ENCODE measurements around the gene MBD4.
A peak's percentile ranks its signal among the peaks of the same experiment; 100 is the strongest.

Gene MBD4

DNA sequence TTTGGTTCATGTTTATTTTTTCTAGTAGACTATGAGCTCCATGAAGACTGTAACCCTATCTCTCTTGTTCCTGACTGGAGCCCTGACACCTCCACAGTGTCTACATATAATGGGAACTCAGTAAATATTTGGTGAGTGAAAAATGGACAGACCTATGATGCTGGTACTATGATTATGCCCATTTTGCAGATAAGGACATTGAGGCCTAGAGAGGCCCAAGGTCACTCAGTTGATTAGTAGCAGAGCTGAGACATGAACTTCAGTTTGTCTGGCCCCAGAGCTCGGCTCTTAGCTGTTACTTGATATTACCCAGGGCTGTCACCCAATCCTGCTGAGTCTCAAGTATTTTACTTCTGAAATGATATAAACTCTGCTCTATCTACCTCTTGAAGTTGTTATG lies 16.9 kb downstream of the MBD4 start:
- TF ChIP-seq, protein P1, sequence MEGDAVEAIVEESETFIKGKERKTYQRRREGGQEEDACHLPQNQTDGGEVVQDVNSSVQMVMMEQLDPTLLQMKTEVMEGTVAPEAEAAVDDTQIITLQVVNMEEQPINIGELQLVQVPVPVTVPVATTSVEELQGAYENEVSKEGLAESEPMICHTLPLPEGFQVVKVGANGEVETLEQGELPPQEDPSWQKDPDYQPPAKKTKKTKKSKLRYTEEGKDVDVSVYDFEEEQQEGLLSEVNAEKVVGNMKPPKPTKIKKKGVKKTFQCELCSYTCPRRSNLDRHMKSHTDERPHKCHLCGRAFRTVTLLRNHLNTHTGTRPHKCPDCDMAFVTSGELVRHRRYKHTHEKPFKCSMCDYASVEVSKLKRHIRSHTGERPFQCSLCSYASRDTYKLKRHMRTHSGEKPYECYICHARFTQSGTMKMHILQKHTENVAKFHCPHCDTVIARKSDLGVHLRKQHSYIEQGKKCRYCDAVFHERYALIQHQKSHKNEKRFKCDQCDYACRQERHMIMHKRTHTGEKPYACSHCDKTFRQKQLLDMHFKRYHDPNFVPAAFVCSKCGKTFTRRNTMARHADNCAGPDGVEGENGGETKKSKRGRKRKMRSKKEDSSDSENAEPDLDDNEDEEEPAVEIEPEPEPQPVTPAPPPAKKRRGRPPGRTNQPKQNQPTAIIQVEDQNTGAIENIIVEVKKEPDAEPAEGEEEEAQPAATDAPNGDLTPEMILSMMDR (IDR thresholded peaks at IDR 0.05; ENCODE audit: insufficient read depth, low read length, missing control alignments) = no peak
- H3K4me3 ChIP-seq (ENCODE audit: low read depth, low read length) = no peak overlapping the region
- CTCF ChIA-PET = interaction anchor here (0.6 to 1.4 kb wide), 3 partner anchors 10 to 453 kb away, joined by 3 read pairs; no protein-coding TSS in a partner anchor
- POLR2A ChIA-PET = no interaction called here
- no peak for DNase-seq (ENCODE audit: low read depth, low spot score)

DNA sequence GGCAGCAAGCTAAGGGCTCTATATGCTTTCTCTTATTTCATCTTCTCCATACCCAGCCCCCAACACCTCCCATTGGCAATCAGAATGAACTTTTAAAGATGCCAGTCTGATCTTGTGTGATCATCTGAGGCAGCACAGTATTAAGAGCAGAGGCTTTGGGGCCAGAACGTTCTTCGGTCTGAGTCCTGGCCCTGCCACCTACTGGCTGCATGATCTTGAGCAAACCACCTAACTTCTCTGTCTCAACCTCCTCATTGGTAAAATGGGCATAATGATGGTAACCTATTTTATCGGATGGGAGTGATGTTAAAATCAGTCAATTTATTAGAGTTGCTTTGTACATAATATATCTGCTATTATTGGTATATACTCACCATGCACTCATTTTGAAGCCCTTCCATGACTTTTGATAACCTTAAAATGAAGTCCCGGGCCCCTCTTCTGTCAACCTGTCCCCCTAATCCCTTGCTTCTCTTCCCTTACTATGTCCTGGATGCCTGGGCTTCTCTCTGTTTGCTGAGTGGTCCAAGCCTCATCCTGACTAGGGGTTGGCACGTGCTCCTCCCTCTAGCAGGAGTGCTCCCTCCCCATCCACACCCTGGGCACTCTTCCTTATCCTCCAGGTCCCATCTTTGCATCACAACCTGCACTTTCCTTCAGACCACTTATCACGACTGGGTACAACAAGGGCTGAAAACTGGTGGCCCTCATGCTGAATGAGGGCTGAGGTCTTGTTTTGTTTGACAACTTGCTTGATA lies 17.6 kb downstream of the MBD4 start:
- POLR2A ChIA-PET = no interaction called here
- CTCF ChIA-PET = interaction anchor here (0.6 to 1.2 kb wide), 2 partner anchors 39 to 453 kb away, joined by 3 read pairs; no protein-coding TSS in a partner anchor
- H3K4me3 ChIP-seq (ENCODE audit: low read depth, low read length) = no peak overlapping the region
- no peak for DNase-seq (ENCODE audit: low read depth, low spot score)
- TF ChIP-seq, protein P1 (IDR thresholded peaks at IDR 0.05; ENCODE audit: insufficient read depth, low read length, missing control alignments) = peak; percentile 3

DNA sequence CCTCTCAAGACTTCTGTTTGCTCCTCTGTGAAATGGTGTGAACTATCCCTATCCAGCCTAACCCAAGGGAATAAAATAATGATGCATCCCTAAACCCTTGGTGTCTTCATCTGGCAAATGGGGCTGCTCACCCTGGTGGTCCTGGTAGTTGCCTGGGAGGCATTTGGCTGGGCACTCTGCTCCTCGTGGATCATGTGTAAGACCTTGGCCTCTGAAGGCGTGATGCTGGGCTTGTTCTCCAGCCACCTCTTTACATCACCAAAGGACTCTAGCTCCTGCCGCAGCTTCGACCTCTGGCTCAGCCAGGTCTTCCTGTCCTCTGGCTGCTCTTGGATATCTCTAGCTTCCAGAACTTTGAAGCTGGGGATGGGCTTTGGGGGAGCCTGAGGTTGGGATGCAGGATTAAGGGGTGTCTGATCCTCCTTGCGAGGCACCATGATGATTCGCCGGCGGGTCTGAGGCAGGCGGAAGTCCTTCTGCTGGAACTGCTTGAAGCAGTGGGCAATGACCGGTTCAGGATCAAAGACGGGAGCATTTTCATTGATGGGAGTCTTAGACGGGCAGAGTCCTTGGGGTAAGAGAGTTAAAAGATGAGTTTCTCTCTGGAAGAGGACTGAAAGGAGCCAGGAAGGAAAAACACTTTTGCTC lies 18.4 kb downstream of the MBD4 start:
- TF ChIP-seq, protein P1 (IDR thresholded peaks at IDR 0.05; ENCODE audit: insufficient read depth, low read length, missing control alignments) = no peak
- POLR2A ChIA-PET = no interaction called here
- no peak for DNase-seq (ENCODE audit: low read depth, low spot score)
- H3K4me3 ChIP-seq (ENCODE audit: low read depth, low read length) = no peak overlapping the region
- CTCF ChIA-PET = no interaction called here

DNA sequence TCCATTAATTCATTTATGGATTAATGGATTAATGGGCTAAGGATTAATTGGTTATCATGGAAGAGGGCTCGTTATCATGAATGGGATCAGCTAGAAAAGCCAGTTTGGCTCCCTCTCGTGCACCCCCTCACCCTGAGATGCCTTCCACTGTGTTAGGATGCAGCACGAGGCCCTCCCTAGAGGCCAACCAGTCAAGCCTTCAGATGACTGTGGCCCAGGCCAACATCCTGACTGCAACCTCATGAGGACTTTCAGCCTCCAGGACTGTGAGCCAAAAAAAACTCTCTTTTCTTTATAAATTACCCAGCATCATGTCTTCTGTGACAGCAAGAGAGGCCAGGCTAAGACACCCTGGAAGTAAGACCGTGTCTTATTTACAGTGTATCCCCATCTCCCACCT lies 20.3 kb downstream of the MBD4 start:
- TF ChIP-seq, protein P1 (IDR thresholded peaks at IDR 0.05; ENCODE audit: insufficient read depth, low read length, missing control alignments) = no peak
- CTCF ChIA-PET = interaction anchor here (2.1 kb wide), 1 partner anchor 20 kb away, joined by 6 read pairs; no protein-coding TSS in a partner anchor
- DNase-seq (ENCODE audit: low read depth, low spot score) = no peak
- H3K4me3 ChIP-seq (ENCODE audit: low read depth, low read length) = no peak overlapping the region
- POLR2A ChIA-PET = no interaction called here

DNA sequence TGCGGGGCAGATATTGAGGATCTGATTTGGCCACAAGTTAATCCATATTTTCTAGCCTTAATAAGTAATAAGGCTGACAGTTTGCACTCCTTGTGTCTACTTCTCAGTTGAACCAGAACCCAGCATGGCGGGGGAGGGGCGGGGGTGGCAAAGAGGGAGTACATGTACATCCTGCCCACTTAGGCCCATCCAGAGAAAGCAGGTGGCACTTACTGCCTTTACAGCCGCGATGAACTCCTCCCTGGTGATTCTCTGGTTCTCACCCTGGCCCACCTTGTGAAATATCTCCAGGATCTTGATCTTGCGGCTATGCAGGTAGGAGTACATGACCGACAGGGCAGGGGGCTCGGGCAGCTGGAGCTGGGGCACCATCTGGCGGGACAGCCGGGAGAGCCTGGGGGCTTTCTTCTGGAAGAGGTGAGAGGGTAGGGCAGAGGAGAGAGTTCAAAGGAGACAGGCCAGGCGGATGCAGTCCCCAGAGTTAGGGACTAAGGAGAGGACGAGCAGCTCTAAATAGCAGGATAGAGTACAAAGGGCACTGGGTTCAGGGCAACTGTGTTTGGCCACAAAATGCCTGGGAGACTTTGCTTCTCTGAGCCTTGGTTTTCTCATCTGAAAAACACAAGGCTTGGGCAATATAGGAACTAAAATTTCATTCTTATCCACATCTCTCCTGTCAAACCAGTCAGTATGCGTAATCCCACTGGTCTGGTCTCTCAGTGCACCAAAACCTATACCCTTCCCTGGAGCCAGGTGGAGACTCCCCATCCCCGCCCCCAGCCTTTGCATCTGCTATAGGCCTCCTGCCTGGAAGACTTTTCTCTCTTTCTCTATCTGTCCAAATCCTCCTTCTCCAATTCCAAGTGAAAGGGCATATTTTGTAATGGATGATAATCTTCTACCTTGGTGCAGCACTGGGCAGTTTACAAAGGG lies 21.4 kb downstream of the MBD4 start:
- TF ChIP-seq, protein P1 (IDR thresholded peaks at IDR 0.05; ENCODE audit: insufficient read depth, low read length, missing control alignments) = no peak
- H3K4me3 ChIP-seq (ENCODE audit: low read depth, low read length) = no peak overlapping the region
- CTCF ChIA-PET = interaction anchor here (0.6 to 2.1 kb wide), 3 partner anchors 13 to 19 kb away, joined by 3 to 6 read pairs (median 3); no protein-coding TSS in a partner anchor
- POLR2A ChIA-PET = no interaction called here
- DNase-seq (ENCODE audit: low read depth, low spot score) = no peak
